Liver (tissue), 3 donors: ENCODE data around the gene LY6G6F.

Source experiments
- CTCF ChIP-seq: fragments of 150-350 bp; IDR thresholded peaks from 2 replicates; pipeline ENCODE4 v1.5.1; 2017; ENCODE audit warnings: improper control_type of control experiment, low read depth, low read length; ENCODE audit not compliant: missing input control
- JUND ChIP-seq, 2 donors: IDR thresholded peaks; 2 replicates each; pipeline ENCODE4 v1.6.1; 2016; ENCODE audit warnings: antibody characterized with exemption in 2 of 2
- MAX ChIP-seq: IDR thresholded peaks from 2 replicates; pipeline ENCODE4 v1.6.1; 2016; ENCODE audit warnings: antibody characterized with exemption
- RAD21 ChIP-seq, 2 donors: IDR thresholded peaks; 2 replicates each; pipeline ENCODE4 v1.6.1; 2016; ENCODE audit warnings: antibody characterized with exemption in 2 of 2, mild to moderate bottlenecking in 2 of 2
- SP1 ChIP-seq: IDR thresholded peaks from 2 replicates; pipeline ENCODE4 v1.6.1; 2018; ENCODE audit warnings: antibody characterized with exemption, mild to moderate bottlenecking
- TF ChIP-seq, protein P1 (sequence below): IDR thresholded peaks from 2 replicates; pipeline ENCODE4 v1.6.1; 2016; ENCODE audit warnings: antibody characterized with exemption, mild to moderate bottlenecking
- donor health status: healthy.
- donor health status: healthy.

DNA sequence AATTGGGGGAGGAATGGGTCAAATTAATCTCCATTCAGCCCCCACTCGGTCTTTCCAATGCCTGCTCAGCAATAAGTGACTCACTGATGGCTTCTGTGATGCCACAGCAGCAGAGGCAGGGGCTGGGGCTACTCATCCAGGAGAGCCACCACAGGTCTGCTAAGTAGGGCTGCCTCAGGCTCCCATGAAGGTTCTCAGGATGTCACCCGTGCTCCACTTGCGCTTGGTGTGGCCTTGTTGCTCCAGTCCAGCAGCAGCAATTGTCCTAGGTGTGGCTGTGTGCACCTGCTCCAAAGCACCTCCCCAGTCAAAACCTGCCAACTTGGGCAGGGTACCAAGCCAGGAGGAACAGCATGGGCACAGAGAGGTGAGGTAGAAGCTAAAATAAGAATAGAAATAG lies 15.5 kb downstream of the LY6G6F start:
- TF ChIP-seq MAX = no peak
- TF ChIP-seq, protein P1, sequence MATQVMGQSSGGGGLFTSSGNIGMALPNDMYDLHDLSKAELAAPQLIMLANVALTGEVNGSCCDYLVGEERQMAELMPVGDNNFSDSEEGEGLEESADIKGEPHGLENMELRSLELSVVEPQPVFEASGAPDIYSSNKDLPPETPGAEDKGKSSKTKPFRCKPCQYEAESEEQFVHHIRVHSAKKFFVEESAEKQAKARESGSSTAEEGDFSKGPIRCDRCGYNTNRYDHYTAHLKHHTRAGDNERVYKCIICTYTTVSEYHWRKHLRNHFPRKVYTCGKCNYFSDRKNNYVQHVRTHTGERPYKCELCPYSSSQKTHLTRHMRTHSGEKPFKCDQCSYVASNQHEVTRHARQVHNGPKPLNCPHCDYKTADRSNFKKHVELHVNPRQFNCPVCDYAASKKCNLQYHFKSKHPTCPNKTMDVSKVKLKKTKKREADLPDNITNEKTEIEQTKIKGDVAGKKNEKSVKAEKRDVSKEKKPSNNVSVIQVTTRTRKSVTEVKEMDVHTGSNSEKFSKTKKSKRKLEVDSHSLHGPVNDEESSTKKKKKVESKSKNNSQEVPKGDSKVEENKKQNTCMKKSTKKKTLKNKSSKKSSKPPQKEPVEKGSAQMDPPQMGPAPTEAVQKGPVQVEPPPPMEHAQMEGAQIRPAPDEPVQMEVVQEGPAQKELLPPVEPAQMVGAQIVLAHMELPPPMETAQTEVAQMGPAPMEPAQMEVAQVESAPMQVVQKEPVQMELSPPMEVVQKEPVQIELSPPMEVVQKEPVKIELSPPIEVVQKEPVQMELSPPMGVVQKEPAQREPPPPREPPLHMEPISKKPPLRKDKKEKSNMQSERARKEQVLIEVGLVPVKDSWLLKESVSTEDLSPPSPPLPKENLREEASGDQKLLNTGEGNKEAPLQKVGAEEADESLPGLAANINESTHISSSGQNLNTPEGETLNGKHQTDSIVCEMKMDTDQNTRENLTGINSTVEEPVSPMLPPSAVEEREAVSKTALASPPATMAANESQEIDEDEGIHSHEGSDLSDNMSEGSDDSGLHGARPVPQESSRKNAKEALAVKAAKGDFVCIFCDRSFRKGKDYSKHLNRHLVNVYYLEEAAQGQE = no peak
- no peak for TF ChIP-seq CTCF
- TF ChIP-seq JUND (IDR thresholded peaks at IDR 0.05) = no peak
- TF ChIP-seq RAD21 (IDR thresholded peaks at IDR 0.05) = no peak
- no peak for TF ChIP-seq SP1
